ENCODE results near the gene UNC45B.

The UNC45B gene

DNA sequence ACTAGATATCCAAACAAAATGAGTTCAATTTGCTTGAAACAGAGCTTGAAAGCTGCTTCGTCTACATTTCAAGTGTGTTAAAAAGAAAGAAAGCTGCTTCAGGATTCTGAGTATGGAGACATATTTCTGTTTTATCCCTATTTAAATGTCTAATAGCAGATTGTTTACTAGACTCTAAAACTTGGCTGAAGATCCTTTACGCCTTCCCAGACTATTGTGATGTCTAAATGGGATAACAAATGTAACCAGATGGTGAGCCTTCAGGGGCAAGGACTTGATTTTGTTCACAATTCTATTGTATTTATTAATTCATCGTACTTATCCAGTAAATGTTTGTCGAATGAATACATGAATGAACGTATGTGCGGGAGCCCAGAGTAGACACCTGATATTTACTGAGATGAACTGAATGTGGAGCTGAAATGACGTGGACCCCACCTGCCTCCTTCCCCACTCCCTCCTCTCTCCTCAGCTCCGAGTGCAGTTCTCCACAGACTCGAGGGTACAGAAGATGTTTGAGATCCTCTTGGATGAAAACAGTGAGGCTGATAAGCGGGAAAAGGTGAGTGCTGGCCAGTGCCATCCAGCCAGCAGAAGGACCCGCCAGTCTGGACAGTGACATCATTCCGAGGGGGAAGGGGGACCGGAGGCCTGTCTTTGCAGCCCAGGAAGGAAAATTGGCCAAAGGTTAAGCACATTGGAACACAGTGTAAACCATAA lies 5.0 kb downstream of the UNC45B start:
- intact Hi-C loops (cut with micrococcal nuclease): no loop called here
- Mint-ChIP-seq H3K27ac (no peak overlapping the region), H3K27me3 (peaks cover 5% of the 10 kb centered on the region), H3K36me3 (ENCODE audit: low read depth) (no peaks in the 10 kb centered on the region), H3K9me3 (no peaks in the 10 kb centered on the region), H3K4me1 (ENCODE audit: low read depth) (no peaks in the 10 kb centered on the region), H3K4me3 (no peak overlapping the region)

DNA sequence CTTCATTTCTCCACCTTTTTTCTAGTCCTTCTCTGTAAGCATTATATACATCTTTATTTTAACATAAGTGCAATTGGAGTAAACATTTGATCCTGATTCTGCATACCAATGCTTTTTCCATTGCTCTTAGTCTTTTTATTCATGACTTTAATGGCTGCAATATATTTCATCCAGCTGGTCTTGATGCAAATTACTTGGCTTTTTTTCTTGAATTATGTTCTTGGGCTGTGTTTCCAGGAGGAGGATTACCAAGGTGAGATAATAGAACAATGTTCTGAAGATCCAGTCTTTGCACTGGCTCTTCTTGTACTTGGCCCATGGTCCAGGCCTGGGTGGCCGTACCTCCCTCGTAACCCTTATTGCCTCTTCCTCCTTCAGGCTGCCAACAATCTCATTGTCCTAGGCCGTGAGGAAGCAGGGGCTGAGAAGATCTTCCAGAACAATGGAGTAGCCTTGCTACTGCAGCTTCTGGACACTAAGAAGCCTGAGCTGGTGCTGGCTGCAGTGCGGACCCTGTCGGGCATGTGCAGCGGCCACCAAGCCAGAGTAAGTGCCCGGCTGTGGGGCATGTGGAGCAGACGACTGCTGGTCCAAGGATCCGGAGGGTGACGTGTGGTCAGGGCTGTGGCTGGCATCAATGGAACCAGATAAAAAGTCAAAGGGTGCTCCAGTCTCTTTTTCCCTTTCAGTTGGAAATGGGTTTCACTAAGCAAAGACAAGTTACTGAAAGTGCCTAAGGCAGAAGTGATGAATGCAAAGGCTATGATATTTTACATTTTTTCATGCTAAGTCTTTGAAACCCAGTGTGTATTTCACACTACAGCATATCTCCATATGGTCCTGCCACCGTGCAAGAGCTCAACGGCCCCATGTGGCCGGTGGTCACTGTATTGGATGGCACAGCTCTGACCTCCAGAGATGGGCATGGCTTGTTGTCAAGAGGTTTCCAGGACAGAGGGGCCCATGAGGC lies 6.9 kb downstream of the UNC45B start:
- no peaks in the 10 kb centered on the region for H3K4me1 Mint-ChIP-seq (ENCODE audit: low read depth)
- no peaks in the 10 kb centered on the region for H3K9me3 Mint-ChIP-seq
- peaks cover 3% of the 10 kb centered on the region for H3K27me3 Mint-ChIP-seq
- intact Hi-C loops (cut with micrococcal nuclease): no loop called here
- H3K4me3 Mint-ChIP-seq: no peak overlapping the region
- no peak overlapping the region for H3K27ac Mint-ChIP-seq
- no peaks in the 10 kb centered on the region for H3K36me3 Mint-ChIP-seq (ENCODE audit: low read depth)

DNA sequence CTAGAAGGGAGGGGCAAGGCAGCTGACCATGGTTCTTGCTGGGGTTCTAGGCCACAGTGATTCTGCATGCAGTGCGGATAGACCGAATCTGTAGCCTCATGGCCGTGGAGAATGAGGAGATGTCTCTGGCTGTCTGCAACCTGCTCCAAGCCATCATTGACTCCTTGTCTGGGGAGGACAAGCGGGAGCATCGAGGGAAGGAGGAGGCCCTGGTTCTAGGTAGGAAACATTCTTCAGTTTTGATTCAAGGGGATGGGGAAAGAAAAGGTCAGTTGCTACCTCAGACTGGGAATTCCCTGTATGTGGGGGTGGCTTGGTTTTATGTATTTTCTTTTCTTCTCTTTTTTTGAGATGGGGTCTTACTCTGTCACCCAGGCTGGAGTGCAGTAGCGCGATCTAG lies 7.6 kb downstream of the UNC45B start:
- no peaks in the 10 kb centered on the region for H3K36me3 Mint-ChIP-seq (ENCODE audit: low read depth)

DNA sequence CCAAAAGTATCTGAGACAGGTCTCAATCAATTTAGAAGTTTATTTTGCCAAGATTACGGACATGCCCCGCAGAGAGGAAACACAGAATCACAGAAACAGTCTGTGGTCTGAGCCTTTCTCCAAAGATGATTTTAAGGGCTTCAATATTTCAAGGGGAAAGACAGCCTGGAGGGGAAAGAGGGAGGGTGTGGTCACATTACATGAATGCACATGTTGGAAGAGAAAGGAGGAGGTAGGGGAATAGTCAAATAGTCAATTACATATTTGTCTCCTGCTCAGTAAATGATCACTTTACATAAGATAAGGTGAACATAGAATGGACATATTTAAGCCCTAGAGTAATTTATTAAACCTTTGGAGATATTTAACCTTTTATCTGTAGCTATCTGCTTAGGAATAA lies 12.3 kb downstream of the UNC45B start:
- Mint-ChIP-seq H3K27me3 (peaks cover 14% of the 10 kb centered on the region), H3K4me1 (ENCODE audit: low read depth) (peaks cover 6% of the 10 kb centered on the region), H3K36me3 (ENCODE audit: low read depth) (no peaks in the 10 kb centered on the region), H3K9me3 (no peaks in the 10 kb centered on the region), H3K4me3 (no peak overlapping the region), H3K27ac (no peak overlapping the region)
- intact Hi-C loops (cut with micrococcal nuclease): no loop called here

More for the DNA sequence above, 7.6 kb downstream of the UNC45B start:
- H3K4me3 Mint-ChIP-seq: no peak overlapping the region
- H3K4me1 Mint-ChIP-seq (ENCODE audit: low read depth): no peaks in the 10 kb centered on the region
- no peak overlapping the region for H3K27ac Mint-ChIP-seq
- H3K27me3 Mint-ChIP-seq: peaks cover 3% of the 10 kb centered on the region
- no peaks in the 10 kb centered on the region for H3K9me3 Mint-ChIP-seq
- intact Hi-C loops (cut with micrococcal nuclease): no loop called here

DNA sequence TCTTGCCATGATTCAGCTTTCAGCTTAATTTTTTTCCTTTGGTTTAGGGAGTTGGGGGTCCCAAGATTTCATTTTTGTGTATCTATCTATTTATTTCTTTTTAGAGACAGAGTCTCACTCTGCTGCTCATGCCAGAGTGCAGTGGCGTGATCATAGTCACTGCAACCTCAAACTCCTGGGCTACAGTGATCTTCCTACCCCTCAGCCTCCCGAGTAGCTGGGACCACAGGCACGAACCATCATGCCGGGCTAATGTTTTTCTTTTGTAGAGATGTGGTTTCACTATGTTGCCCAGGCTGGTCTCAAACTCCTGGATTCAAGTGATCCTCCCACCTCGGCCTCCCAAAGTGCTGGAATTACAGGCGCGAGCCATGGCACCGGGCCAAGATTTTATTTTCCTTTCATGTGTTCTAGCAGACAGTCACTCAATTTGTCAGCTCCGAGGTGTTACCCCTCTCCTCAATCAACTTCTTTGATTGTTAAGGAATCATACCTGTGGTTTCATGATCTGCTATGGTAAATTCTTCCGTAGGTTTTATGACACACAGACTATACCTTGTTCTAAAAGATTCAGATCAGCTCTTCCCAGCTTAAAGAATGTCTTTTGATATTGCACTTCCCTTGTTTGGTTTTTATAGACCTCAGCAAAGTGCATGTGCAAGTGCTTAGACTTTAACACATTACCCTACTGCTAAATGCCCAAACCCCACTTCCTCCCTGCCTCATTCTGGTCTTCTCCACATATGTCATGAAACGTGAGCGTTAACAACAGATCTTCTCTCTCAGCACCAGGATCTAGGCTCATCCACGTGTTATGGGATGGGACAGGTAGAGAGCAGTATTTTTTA lies 13.0 kb downstream of the UNC45B start:
- Mint-ChIP-seq H3K4me3 (no peak overlapping the region), H3K9me3 (no peaks in the 10 kb centered on the region)
- intact Hi-C loops (cut with micrococcal nuclease): no loop called here

DNA sequence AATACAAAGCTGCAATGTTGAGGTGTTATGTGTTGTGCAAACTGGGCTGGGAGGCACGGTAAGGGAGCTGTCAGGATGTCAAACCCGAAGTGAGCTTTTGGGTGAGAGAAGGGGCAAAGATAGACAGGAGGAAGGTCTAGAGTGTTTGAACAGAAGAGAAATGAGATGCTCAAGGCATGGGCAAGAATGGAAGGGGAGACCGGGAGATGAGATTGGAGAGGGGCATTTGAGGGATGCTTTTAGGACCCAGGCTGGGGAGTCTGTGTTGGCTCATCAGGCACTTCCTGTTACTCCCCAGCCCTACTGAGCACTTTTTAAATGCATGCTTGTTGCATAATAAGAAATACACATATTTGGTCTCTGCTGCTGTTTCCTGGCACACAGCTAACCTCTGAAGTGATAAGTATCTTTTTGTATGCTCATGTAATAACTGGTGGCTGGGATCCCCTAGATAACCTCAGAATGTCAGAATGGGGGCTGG lies 13.7 kb downstream of the UNC45B start:
- Mint-ChIP-seq H3K27me3 (peaks cover 16% of the 10 kb centered on the region), H3K4me3 (no peak overlapping the region), H3K4me1 (ENCODE audit: low read depth) (peaks cover 6% of the 10 kb centered on the region), H3K9me3 (no peaks in the 10 kb centered on the region), H3K36me3 (ENCODE audit: low read depth) (no peaks in the 10 kb centered on the region), H3K27ac (no peak overlapping the region)
- intact Hi-C loops (cut with micrococcal nuclease): no loop called here

More for the DNA sequence above, 13.0 kb downstream of the UNC45B start:
- peaks cover 6% of the 10 kb centered on the region for H3K4me1 Mint-ChIP-seq (ENCODE audit: low read depth)
- no peak overlapping the region for H3K27ac Mint-ChIP-seq
- peaks cover 14% of the 10 kb centered on the region for H3K27me3 Mint-ChIP-seq
- no peaks in the 10 kb centered on the region for H3K36me3 Mint-ChIP-seq (ENCODE audit: low read depth)

DNA sequence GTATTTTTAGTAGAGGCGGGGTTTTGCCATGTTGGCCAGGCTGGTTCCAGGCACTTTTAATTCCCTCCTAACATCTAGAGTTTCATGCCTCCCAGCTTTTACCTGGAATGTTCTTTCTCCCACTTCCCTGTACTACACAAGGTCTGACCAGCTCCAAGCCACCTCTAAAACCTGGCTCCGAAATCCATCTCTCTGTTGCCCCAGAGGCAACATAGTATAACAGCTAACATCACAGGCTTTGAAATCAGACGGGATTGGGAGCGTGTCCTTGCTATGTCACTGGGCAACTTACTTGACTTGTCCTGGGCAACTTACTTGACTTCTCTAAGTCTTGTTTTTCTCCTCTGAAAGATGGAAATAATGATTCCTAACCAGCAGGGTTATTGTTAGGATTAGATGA lies 15.1 kb downstream of the UNC45B start:
- Mint-ChIP-seq H3K36me3 (ENCODE audit: low read depth) (no peaks in the 10 kb centered on the region), H3K9me3 (no peaks in the 10 kb centered on the region), H3K27me3 (peaks cover 24% of the 10 kb centered on the region), H3K27ac (no peak overlapping the region), H3K4me3 (no peak overlapping the region), H3K4me1 (ENCODE audit: low read depth) (peaks cover 6% of the 10 kb centered on the region)
- intact Hi-C loops (cut with micrococcal nuclease): no loop called here

DNA sequence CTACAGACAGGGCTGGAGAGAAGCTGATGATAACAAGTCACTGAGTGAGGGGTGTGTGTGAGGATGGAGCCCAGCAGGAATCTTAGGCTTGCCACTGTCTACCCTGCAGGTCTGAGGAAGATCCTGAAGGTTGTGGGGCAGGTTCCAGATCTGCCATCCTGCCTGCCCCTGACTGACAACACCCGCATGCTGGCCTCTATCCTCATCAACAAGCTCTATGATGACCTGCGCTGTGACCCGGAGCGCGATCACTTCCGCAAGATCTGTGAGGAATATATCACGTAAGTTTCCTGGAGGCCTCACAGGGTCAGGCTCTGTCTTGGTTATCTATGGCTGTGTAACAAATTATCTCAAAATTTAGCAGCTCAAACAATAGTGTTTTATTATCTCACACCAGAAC lies 16.3 kb downstream of the UNC45B start:
- Mint-ChIP-seq H3K9me3 (no peaks in the 10 kb centered on the region), H3K4me1 (ENCODE audit: low read depth) (peaks cover 6% of the 10 kb centered on the region), H3K27me3 (peaks cover 24% of the 10 kb centered on the region), H3K4me3 (no peak overlapping the region), H3K36me3 (ENCODE audit: low read depth) (no peaks in the 10 kb centered on the region), H3K27ac (no peak overlapping the region)
- intact Hi-C loops (cut with micrococcal nuclease): no loop called here

DNA sequence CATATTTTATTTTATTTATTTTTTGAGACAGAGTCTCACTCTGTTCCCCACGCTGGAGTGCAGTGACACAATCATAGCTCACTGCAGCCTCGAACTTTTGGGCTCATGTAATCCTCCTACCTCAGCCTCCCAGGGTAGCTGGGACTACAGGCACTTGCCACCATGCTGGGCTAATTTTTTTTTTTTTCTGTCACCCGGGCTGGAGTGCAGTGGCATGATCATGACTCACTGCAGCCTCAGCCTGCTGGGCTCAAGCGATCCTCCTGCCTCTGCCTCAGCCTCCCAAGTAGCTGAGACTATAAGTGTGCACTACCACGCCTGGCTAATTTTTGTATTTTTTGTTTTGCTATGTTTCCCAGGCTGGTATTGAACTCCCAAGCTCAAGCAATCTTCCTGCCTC lies 17.1 kb downstream of the UNC45B start:
- no peaks in the 10 kb centered on the region for H3K36me3 Mint-ChIP-seq (ENCODE audit: low read depth)
- intact Hi-C loops (cut with micrococcal nuclease): no loop called here
- H3K4me3 Mint-ChIP-seq: no peak overlapping the region
- H3K27me3 Mint-ChIP-seq: peaks cover 24% of the 10 kb centered on the region
- peaks cover 6% of the 10 kb centered on the region for H3K4me1 Mint-ChIP-seq (ENCODE audit: low read depth)
- H3K27ac Mint-ChIP-seq: no peak overlapping the region
- no peaks in the 10 kb centered on the region for H3K9me3 Mint-ChIP-seq

DNA sequence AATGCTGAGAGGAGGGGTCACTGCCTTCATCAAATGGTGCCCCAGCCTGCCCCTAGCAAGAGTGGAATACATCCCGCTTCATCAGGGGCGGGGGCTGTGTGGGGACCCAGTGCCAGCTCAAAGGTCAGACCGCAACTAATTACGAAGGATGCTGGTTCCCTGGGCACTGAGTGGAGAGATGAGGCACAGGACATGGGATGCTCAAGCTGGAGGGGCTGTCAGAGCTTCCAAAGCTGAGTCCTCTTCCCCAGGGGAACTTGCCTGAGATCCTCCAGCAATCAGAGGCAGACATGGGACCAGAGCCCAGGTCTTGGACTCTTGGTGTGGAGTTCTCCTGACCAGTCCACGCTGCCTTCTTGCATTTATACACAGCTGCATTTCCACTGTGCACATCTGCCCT lies 18.9 kb downstream of the UNC45B start:
- Mint-ChIP-seq H3K27me3 (peaks cover 21% of the 10 kb centered on the region), H3K27ac (no peak overlapping the region), H3K36me3 (ENCODE audit: low read depth) (no peaks in the 10 kb centered on the region), H3K4me3 (no peak overlapping the region), H3K9me3 (no peaks in the 10 kb centered on the region), H3K4me1 (ENCODE audit: low read depth) (no peaks in the 10 kb centered on the region)
- intact Hi-C loops (cut with micrococcal nuclease): no loop called here

DNA sequence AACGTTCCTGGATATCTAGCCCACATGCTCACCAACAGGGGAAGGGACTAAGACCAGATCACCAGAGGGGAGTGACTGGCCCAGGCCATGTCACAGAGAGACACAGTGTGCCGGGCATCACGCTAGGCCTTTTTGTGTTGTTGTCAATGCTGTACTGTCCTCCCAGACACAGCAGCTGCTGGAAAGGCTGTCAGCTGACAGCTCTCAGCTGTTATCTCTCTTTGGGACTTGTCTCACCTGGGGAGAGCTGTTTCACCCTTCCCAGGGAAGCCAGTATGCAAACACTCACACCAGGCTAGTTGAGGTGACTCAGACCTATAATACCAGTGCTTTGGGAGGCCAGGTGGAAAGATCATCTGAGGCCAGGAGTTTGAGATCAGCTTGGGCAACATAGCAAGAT lies 19.4 kb downstream of the UNC45B start:
- Mint-ChIP-seq H3K27me3 (peaks cover 19% of the 10 kb centered on the region), H3K4me1 (ENCODE audit: low read depth) (no peaks in the 10 kb centered on the region), H3K9me3 (no peaks in the 10 kb centered on the region), H3K27ac (no peak overlapping the region), H3K4me3 (no peak overlapping the region), H3K36me3 (ENCODE audit: low read depth) (no peaks in the 10 kb centered on the region)
- intact Hi-C loops (cut with micrococcal nuclease): no loop called here

DNA sequence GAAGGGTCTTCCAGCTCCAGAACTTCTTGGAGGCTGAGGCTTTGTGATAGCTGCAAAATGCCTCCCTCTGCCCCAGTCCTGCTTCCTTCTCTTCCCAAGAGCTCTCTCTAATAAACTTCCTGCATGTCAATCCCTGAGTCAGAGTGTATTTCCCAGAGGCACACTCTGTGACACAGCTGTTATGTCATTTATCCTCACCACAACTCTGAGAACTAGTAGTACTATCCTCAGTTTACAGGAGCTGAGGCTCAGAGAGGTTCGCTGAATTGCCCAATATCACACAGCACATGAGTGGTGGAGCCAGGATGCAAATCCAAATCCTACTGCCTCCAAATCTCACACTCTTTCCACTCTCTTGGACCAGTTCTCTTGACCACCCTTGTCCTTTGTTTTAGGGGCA lies 20.0 kb downstream of the UNC45B start:
- peaks cover 18% of the 10 kb centered on the region for H3K27me3 Mint-ChIP-seq
- H3K36me3 Mint-ChIP-seq (ENCODE audit: low read depth): no peaks in the 10 kb centered on the region
- H3K9me3 Mint-ChIP-seq: no peaks in the 10 kb centered on the region
- no peaks in the 10 kb centered on the region for H3K4me1 Mint-ChIP-seq (ENCODE audit: low read depth)
- intact Hi-C loops (cut with micrococcal nuclease): no loop called here
- H3K4me3 Mint-ChIP-seq: no peak overlapping the region
- H3K27ac Mint-ChIP-seq: no peak overlapping the region

DNA sequence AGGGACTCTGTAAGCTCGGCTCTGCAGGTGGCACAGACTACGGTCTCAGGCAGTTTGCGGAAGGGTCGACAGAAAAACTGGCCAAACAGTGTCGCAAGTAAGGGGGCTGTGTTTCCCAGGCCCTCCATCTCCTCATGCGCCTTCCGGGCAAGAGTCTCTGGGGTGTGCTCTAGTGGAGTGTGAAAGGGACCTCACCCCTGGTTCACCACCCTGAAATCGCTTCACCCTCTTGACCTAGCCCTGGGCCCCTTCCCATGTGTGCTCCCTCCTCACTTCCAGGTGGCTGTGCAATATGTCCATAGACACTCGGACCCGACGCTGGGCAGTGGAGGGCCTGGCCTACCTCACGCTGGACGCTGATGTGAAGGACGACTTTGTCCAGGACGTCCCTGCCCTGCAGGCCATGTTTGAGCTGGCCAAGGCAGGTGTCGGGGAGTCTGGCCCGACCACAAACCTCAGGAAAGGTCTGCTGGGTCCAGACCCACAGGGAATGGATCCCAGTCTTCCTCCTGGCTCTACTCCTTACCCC lies 22.3 kb downstream of the UNC45B start:
- H3K36me3 Mint-ChIP-seq (ENCODE audit: low read depth): no peaks in the 10 kb centered on the region
- intact Hi-C loops (cut with micrococcal nuclease): no loop called here
- H3K4me1 Mint-ChIP-seq (ENCODE audit: low read depth): no peaks in the 10 kb centered on the region

More for the DNA sequence above, 22.3 kb downstream of the UNC45B start:
- Mint-ChIP-seq H3K4me3 (no peak overlapping the region), H3K27ac (no peak overlapping the region), H3K27me3 (peaks cover 16% of the 10 kb centered on the region), H3K9me3 (no peaks in the 10 kb centered on the region)

All from dendritic cell treated with granulocyte-macrophage colony-stimulating factor and Interleukin-4, amounts not matched to agents 40 ng/mL and 50 ng/mL, for 4 days (primary cell).